HEK293 (cell line): ENCODE measurements around the gene DNMBP.
A peak's percentile ranks its signal among the peaks of the same experiment; 100 is the strongest.

Experiments used
- CTCF ChIA-PET: fragments of 350-600 bp; formaldehyde crosslinking; extraction: SDS; loops from one replicate; lab custom pipeline; 2021; ENCODE audit warnings: antibody characterized with exemption; lab: Yijun Ruan, JAX
- POLR2A ChIA-PET: fragments of 300-600 bp; formaldehyde crosslinking; extraction: SDS; loops from one replicate; lab custom pipeline; 2020; ENCODE audit warnings: antibody characterized with exemption, inconsistent platforms; lab: Yijun Ruan, JAX
- H3K27ac ChIP-seq: fragments of 200-500 bp; sonication (Bioruptor generic); 2 replicates; pipeline ENCODE4 v1.5.1; 2014; ENCODE audit warnings: low read depth, low read length, control low read depth, inconsistent platforms; ENCODE audit errors: extremely low read depth
- H3K36me3 ChIP-seq, 2 experiments: fragments of 200-500 bp in 1 of 2; sonication (Bioruptor generic) in 1 of 2; 1 replicate in 1 of 2; 2 replicates in 1 of 2; pipeline ENCODE4 v1.5.1; 2014 to 2017; ENCODE audit warnings: inconsistent platforms in 2 of 2, low read length in 2 of 2; ENCODE audit not compliant: control insufficient read depth in 2 of 2, insufficient read depth in 1 of 2
- H3K4me1 ChIP-seq: fragments of 200-500 bp; sonication (Bioruptor generic); 2 replicates; pipeline ENCODE4 v1.5.1; 2014; ENCODE audit warnings: mild to moderate bottlenecking, low read length, inconsistent platforms; ENCODE audit not compliant: control insufficient read depth, insufficient read depth
- H3K4me3 ChIP-seq: 2 replicates; pipeline ENCODE4 v1.5.1; 2011; ENCODE audit warnings: low read depth, mild to moderate bottlenecking, control low read depth, low read length, moderate library complexity
- H3K9me3 ChIP-seq: fragments of 200-500 bp; sonication (Bioruptor generic); 2 replicates; pipeline ENCODE4 v1.5.1; 2014; ENCODE audit warnings: low read depth, low read length, inconsistent platforms; ENCODE audit not compliant: control insufficient read depth, insufficient read depth
- SCRT2 ChIP-seq: fragments of 450-650 bp; formaldehyde crosslinking; IDR thresholded peaks from 2 replicates; pipeline ENCODE4 v1.5.1; 2016; ENCODE audit warnings: missing biosample characterization, missing genetic modification characterization
- ZBTB26 ChIP-seq: fragments of 450-650 bp; formaldehyde crosslinking; optimal IDR thresholded peaks from 2 replicates; pipeline ENCODE3; 2016; ENCODE audit warnings: missing biosample characterization, mild to moderate bottlenecking, missing genetic modification characterization
- ZBTB48 ChIP-seq: fragments of 450-650 bp; formaldehyde crosslinking; IDR thresholded peaks from 2 replicates; pipeline ENCODE4 v1.5.1; 2016; ENCODE audit warnings: missing biosample characterization, missing genetic modification characterization
- ZNF114 ChIP-seq: fragments of 450-650 bp; formaldehyde crosslinking; IDR thresholded peaks from 2 replicates; pipeline ENCODE4 v1.5.0; 2017; ENCODE audit warnings: missing biosample characterization, missing genetic modification characterization
- ZNF2 ChIP-seq: fragments of 450-650 bp; formaldehyde crosslinking; IDR thresholded peaks from 2 replicates; pipeline ENCODE4 v1.5.1; 2016; ENCODE audit warnings: missing biosample characterization, missing genetic modification characterization
- ZNF202 ChIP-seq: fragments of 450-650 bp; formaldehyde crosslinking; IDR thresholded peaks from 2 replicates; pipeline ENCODE4 v1.5.1; 2016; ENCODE audit warnings: missing biosample characterization, missing genetic modification characterization, borderline replicate concordance
- ZSCAN30 ChIP-seq: fragments of 450-650 bp; IDR thresholded peaks from 2 replicates; pipeline ENCODE4 v1.5.1; 2018; ENCODE audit warnings: missing biosample characterization, mild to moderate bottlenecking, missing genetic modification characterization, moderate library complexity
- TF ChIP-seq, protein P1 (sequence below): fragments of 450-650 bp; formaldehyde crosslinking; IDR thresholded peaks from 2 replicates; pipeline ENCODE4 v1.5.1; 2016; ENCODE audit warnings: missing biosample characterization, missing genetic modification characterization
- TF ChIP-seq, protein P2 (sequence below): fragments of 450-650 bp; formaldehyde crosslinking; IDR thresholded peaks from 2 replicates; pipeline ENCODE4 v1.5.1; 2016; ENCODE audit warnings: missing biosample characterization, missing genetic modification characterization, low read depth
- TF ChIP-seq, protein P3 (sequence below): fragments of 450-650 bp; formaldehyde crosslinking; IDR thresholded peaks from 2 replicates; pipeline ENCODE4 v1.5.1; 2017; ENCODE audit warnings: missing biosample characterization, missing genetic modification characterization
- TF ChIP-seq, protein P4 (sequence below): fragments of 450-650 bp; formaldehyde crosslinking; conservative IDR thresholded peaks from 2 replicates; pipeline ENCODE4 v1.5.1; 2016; ENCODE audit warnings: low read depth, missing biosample characterization, missing genetic modification characterization

The DNMBP gene

DNA sequence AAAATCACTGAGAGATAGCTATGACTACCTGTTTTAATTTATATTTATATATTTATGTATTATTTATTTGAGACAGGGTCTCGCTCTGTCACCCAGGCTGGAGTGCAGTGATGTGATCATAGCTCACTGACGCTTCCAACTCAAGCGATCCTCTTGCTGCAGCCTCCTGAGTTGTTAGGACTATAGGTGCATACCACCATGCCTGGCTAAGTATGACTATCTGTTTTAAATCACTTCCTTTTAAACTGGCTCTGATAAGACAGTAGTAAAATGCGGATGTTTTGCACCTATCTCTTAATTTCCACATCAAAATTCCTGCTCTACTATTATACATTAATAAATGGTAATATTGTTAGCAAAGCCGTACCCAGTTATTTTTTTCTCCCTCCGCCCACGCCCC, 41.8 kb downstream of the DNMBP start:
- Histone ChIP-seq H3K9me3 (no peaks in the 10 kb centered on the region), H3K27ac (no peak overlapping the region), H3K4me3 (no peak overlapping the region), H3K4me1 (no peaks in the 10 kb centered on the region), H3K36me3 (peaks cover 20 to 21% of the 10 kb centered on the region in 2 experiments)
- no peak for TF ChIP-seq ZNF202
- TF ChIP-seq, protein P1, sequence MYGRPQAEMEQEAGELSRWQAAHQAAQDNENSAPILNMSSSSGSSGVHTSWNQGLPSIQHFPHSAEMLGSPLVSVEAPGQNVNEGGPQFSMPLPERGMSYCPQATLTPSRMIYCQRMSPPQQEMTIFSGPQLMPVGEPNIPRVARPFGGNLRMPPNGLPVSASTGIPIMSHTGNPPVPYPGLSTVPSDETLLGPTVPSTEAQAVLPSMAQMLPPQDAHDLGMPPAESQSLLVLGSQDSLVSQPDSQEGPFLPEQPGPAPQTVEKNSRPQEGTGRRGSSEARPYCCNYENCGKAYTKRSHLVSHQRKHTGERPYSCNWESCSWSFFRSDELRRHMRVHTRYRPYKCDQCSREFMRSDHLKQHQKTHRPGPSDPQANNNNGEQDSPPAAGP, result no peak
- no peak for TF ChIP-seq ZSCAN30 (tag by site-specific recombination)
- no peak for TF ChIP-seq ZNF2 (tag by site-specific recombination)
- TF ChIP-seq ZNF114 (tag by site-specific recombination), result no peak
- POLR2A ChIA-PET, result no interaction called here
- CTCF ChIA-PET, result no interaction called here

- Histone ChIP-seq H3K4me1 (no peaks in the 10 kb centered on the region), H3K27ac (no peak overlapping the region), H3K36me3 (peaks cover 14 to 21% of the 10 kb centered on the region in 2 experiments), H3K9me3 (no peaks in the 10 kb centered on the region), H3K4me3 (no peak overlapping the region)
- POLR2A ChIA-PET, result interaction anchor here (0.5 to 1.4 kb wide), 2 partner anchors 11 to 17 kb away, joined by 3 read pairs; no protein-coding TSS in a partner anchor
- CTCF ChIA-PET, result interaction anchor here (0.7 to 2.4 kb wide), 5 partner anchors 41 to 121 kb away, joined by 3 to 16 read pairs (median 4); partner anchors contain the start of gene DNMBP
- TF ChIP-seq, protein P2, sequence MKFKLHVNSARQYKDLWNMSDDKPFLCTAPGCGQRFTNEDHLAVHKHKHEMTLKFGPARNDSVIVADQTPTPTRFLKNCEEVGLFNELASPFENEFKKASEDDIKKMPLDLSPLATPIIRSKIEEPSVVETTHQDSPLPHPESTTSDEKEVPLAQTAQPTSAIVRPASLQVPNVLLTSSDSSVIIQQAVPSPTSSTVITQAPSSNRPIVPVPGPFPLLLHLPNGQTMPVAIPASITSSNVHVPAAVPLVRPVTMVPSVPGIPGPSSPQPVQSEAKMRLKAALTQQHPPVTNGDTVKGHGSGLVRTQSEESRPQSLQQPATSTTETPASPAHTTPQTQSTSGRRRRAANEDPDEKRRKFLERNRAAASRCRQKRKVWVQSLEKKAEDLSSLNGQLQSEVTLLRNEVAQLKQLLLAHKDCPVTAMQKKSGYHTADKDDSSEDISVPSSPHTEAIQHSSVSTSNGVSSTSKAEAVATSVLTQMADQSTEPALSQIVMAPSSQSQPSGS, result no peak
- TF ChIP-seq ZBTB26 (tag by site-specific recombination) (no peak), ZBTB48 (tag by site-specific recombination) (no peak)
- TF ChIP-seq, protein P3, sequence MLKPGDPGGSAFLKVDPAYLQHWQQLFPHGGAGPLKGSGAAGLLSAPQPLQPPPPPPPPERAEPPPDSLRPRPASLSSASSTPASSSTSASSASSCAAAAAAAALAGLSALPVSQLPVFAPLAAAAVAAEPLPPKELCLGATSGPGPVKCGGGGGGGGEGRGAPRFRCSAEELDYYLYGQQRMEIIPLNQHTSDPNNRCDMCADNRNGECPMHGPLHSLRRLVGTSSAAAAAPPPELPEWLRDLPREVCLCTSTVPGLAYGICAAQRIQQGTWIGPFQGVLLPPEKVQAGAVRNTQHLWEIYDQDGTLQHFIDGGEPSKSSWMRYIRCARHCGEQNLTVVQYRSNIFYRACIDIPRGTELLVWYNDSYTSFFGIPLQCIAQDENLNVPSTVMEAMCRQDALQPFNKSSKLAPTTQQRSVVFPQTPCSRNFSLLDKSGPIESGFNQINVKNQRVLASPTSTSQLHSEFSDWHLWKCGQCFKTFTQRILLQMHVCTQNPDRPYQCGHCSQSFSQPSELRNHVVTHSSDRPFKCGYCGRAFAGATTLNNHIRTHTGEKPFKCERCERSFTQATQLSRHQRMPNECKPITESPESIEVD, result no peak
Observed at GRCh38 chr10:99966306-99966705, 43.4 kb downstream of the DNMBP start.

GRCh38 chr10:99965700-99966099, 44.0 kb downstream of the DNMBP start:
- Histone ChIP-seq H3K36me3 (peaks cover 12 to 21% of the 10 kb centered on the region in 2 experiments), H3K9me3 (no peaks in the 10 kb centered on the region), H3K27ac (no peak overlapping the region), H3K4me3 (no peak overlapping the region), H3K4me1 (no peaks in the 10 kb centered on the region)
- ChIA-PET CTCF (interaction anchor here (0.6 to 2.4 kb wide), 7 partner anchors 42 to 120 kb away, joined by 3 to 16 read pairs (median 4); partner anchors contain the start of gene DNMBP), POLR2A (interaction anchor here (0.5 to 1.4 kb wide), 2 partner anchors 11 to 17 kb away, joined by 3 read pairs; no protein-coding TSS in a partner anchor)
- TF ChIP-seq, protein P4, sequence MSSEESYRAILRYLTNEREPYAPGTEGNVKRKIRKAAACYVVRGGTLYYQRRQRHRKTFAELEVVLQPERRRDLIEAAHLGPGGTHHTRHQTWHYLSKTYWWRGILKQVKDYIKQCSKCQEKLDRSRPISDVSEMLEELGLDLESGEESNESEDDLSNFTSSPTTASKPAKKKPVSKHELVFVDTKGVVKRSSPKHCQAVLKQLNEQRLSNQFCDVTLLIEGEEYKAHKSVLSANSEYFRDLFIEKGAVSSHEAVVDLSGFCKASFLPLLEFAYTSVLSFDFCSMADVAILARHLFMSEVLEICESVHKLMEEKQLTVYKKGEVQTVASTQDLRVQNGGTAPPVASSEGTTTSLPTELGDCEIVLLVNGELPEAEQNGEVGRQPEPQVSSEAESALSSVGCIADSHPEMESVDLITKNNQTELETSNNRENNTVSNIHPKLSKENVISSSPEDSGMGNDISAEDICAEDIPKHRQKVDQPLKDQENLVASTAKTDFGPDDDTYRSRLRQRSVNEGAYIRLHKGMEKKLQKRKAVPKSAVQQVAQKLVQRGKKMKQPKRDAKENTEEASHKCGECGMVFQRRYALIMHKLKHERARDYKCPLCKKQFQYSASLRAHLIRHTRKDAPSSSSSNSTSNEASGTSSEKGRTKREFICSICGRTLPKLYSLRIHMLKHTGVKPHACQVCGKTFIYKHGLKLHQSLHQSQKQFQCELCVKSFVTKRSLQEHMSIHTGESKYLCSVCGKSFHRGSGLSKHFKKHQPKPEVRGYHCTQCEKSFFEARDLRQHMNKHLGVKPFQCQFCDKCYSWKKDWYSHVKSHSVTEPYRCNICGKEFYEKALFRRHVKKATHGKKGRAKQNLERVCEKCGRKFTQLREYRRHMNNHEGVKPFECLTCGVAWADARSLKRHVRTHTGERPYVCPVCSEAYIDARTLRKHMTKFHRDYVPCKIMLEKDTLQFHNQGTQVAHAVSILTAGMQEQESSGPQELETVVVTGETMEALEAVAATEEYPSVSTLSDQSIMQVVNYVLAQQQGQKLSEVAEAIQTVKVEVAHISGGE (tag by site-specific recombination), result no peak
- TF ChIP-seq SCRT2 (tag by site-specific recombination), result 0 out of 2 replicates have a peak, but pooled peaks have one; percentile 35
